ENCODE results near the gene RFK. TPM values are rescaled to one million over a fixed set of nuclear protein-coding genes. Genes with fewer than 3 reads are reported as not detected.

Gene RFK
- total RNA-seq, 1 experiment from 2014 or later, result 33.2 TPM

DNA sequence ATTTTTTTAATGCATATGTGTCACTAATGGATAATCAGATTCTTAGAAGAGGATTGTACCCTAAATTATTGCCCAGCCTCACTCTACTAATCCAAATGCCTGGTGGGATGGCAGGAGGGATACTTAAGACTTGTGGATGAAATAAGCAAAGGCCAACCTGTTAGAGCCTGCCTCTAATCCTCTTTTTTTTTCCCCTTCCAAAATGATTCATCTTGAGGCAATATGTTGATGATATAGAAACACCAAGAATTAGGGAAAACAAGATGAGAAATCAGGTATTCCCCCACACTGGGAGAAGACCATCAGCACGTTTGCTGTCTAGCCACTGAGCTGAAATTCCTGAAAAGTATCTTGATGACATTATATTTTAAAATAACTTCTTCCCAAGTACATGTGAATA, 52.0 kb downstream of the RFK start:
- Histone ChIP-seq H3K4me1 (ENCODE audit: control insufficient read depth, insufficient read depth, low read length) (no peaks in the 10 kb centered on the region), H3K27ac (ENCODE audit: low read length) (no peak overlapping the region), H3K4me3 (ENCODE audit: low read depth in 2 of 2, low read length in 2 of 2) (no peak overlapping the region), H3K27me3 (ENCODE audit: control insufficient read depth, insufficient read depth, low read length) (no peaks in the 10 kb centered on the region), H3K9me3 (ENCODE audit: control insufficient read depth, insufficient read depth, low read depth, low read length) (no peaks in the 10 kb centered on the region), H3K36me3 (ENCODE audit: control insufficient read depth, insufficient read depth, low read length) (no peaks in the 10 kb centered on the region)
- ChIA-PET POLR2A (interaction anchor here (0.6 kb wide), 1 partner anchor 382 kb away, joined by 4 read pairs; no protein-coding TSS in a partner anchor), CTCF (no interaction called here)
- BruUV-seq (replicated peaks), result no TSS peak
- DNase-seq (ENCODE audit: low read depth, low spot score) (no peak), ATAC-seq (no peak)
- in situ Hi-C loops (cut with HindIII; ENCODE audit: low pct_unique_long_range_greater_than_20kb, low sequenced_read_pairs), result no loop called here
- TF ChIP-seq SIN3A (IDR thresholded peaks at IDR 0.05; ENCODE audit: borderline replicate concordance, insufficient read depth, low read depth, low read length), result no peak
- no peak for TF ChIP-seq TCF7L2 (IDR thresholded peaks at IDR 0.05; ENCODE audit: low read depth, low read length)
- intact Hi-C loops (cut with micrococcal nuclease; ENCODE audit: unreplicated experiment), result no loop called here

DNA sequence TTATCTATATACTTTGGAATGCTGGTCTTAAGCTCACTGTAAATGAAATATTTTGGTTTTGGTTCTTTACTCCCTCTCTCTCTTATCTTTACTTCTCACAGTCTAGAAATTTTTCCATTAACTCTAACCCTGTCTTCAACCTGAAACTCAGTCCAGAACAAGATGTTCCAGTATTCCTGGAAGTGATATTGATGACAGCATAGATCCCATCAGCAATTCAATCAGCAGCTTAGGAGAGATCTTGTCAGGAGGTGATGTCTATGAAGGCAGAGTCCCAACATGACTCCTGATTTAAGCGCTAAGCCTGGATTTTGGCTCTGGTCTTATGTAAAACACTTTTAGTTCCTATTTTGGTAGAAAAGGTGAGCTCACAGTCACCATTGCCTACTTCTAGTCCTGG, 52.6 kb downstream of the RFK start:
- Histone ChIP-seq H3K4me3 (ENCODE audit: low read depth in 2 of 2, low read length in 2 of 2) (no peak overlapping the region), H3K27ac (ENCODE audit: low read length) (no peak overlapping the region), H3K4me1 (ENCODE audit: control insufficient read depth, insufficient read depth, low read length) (no peaks in the 10 kb centered on the region), H3K27me3 (ENCODE audit: control insufficient read depth, insufficient read depth, low read length) (no peaks in the 10 kb centered on the region), H3K36me3 (ENCODE audit: control insufficient read depth, insufficient read depth, low read length) (no peaks in the 10 kb centered on the region), H3K9me3 (ENCODE audit: control insufficient read depth, insufficient read depth, low read depth, low read length) (no peaks in the 10 kb centered on the region)
- ChIA-PET POLR2A (no interaction called here), CTCF (no interaction called here)
- in situ Hi-C loops (cut with HindIII; ENCODE audit: low pct_unique_long_range_greater_than_20kb, low sequenced_read_pairs), result no loop called here
- BruUV-seq (replicated peaks), result no TSS peak
- ATAC-seq (no peak), DNase-seq (ENCODE audit: low read depth, low spot score) (no peak)
- intact Hi-C loops (cut with micrococcal nuclease; ENCODE audit: unreplicated experiment), result no loop called here
- TF ChIP-seq, protein P1, sequence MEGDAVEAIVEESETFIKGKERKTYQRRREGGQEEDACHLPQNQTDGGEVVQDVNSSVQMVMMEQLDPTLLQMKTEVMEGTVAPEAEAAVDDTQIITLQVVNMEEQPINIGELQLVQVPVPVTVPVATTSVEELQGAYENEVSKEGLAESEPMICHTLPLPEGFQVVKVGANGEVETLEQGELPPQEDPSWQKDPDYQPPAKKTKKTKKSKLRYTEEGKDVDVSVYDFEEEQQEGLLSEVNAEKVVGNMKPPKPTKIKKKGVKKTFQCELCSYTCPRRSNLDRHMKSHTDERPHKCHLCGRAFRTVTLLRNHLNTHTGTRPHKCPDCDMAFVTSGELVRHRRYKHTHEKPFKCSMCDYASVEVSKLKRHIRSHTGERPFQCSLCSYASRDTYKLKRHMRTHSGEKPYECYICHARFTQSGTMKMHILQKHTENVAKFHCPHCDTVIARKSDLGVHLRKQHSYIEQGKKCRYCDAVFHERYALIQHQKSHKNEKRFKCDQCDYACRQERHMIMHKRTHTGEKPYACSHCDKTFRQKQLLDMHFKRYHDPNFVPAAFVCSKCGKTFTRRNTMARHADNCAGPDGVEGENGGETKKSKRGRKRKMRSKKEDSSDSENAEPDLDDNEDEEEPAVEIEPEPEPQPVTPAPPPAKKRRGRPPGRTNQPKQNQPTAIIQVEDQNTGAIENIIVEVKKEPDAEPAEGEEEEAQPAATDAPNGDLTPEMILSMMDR (IDR thresholded peaks at IDR 0.05), result no peak
- TF ChIP-seq SIN3A (IDR thresholded peaks at IDR 0.05; ENCODE audit: borderline replicate concordance, insufficient read depth, low read depth, low read length), result no peak
- TF ChIP-seq, protein P2, sequence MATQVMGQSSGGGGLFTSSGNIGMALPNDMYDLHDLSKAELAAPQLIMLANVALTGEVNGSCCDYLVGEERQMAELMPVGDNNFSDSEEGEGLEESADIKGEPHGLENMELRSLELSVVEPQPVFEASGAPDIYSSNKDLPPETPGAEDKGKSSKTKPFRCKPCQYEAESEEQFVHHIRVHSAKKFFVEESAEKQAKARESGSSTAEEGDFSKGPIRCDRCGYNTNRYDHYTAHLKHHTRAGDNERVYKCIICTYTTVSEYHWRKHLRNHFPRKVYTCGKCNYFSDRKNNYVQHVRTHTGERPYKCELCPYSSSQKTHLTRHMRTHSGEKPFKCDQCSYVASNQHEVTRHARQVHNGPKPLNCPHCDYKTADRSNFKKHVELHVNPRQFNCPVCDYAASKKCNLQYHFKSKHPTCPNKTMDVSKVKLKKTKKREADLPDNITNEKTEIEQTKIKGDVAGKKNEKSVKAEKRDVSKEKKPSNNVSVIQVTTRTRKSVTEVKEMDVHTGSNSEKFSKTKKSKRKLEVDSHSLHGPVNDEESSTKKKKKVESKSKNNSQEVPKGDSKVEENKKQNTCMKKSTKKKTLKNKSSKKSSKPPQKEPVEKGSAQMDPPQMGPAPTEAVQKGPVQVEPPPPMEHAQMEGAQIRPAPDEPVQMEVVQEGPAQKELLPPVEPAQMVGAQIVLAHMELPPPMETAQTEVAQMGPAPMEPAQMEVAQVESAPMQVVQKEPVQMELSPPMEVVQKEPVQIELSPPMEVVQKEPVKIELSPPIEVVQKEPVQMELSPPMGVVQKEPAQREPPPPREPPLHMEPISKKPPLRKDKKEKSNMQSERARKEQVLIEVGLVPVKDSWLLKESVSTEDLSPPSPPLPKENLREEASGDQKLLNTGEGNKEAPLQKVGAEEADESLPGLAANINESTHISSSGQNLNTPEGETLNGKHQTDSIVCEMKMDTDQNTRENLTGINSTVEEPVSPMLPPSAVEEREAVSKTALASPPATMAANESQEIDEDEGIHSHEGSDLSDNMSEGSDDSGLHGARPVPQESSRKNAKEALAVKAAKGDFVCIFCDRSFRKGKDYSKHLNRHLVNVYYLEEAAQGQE (IDR thresholded peaks at IDR 0.05; ENCODE audit: insufficient read depth in 1 of 2, low read depth in 2 of 2, low read length in 1 of 2), result no peak
- no peak for TF ChIP-seq TCF7L2 (IDR thresholded peaks at IDR 0.05; ENCODE audit: low read depth, low read length)
- TF ChIP-seq POLR2AphosphoS5 (IDR thresholded peaks at IDR 0.05; ENCODE audit: low read depth, low read length), result no peak

DNA sequence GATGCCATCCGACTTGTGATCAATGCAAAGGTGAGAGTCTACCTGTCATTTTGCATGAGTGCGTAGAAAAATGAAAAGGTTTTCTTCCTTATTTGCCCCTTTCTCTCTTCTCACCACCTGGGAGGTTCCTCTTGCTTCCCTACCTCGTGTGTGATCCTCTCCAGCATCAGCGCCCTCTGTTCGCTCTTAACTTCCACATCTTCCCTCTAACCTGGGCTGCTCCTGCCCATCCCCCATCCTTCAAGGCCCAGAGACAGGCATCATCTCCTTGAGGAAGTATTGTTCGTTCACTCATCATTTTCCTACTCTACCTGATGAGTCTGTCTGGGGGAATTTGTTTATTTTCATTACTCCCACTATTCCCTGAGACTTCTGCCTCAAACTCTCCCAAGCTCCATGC, 55.8 kb downstream of the RFK start:
- intact Hi-C loops (cut with micrococcal nuclease; ENCODE audit: unreplicated experiment) (no loop called here), in situ Hi-C loops (cut with HindIII; ENCODE audit: low pct_unique_long_range_greater_than_20kb, low sequenced_read_pairs) (no loop called here)
- H3K4me3 ChIP-seq (ENCODE audit: low read depth in 2 of 2, low read length in 2 of 2), result no peak overlapping the region
- ChIA-PET POLR2A (no interaction called here), CTCF (no interaction called here)
- no peak for ATAC-seq
- no peaks in the 10 kb centered on the region for H3K4me1 ChIP-seq (ENCODE audit: control insufficient read depth, insufficient read depth, low read length)
- no peak overlapping the region for H3K27ac ChIP-seq (ENCODE audit: low read length)
- no peaks in the 10 kb centered on the region for H3K36me3 ChIP-seq (ENCODE audit: control insufficient read depth, insufficient read depth, low read length)
- no TSS peak for BruUV-seq (replicated peaks)
- H3K27me3 ChIP-seq (ENCODE audit: control insufficient read depth, insufficient read depth, low read length), result no peaks in the 10 kb centered on the region
- DNase-seq (ENCODE audit: low read depth, low spot score), result no peak
- H3K9me3 ChIP-seq (ENCODE audit: control insufficient read depth, insufficient read depth, low read depth, low read length), result no peaks in the 10 kb centered on the region
- TF ChIP-seq SIN3A (IDR thresholded peaks at IDR 0.05; ENCODE audit: borderline replicate concordance, insufficient read depth, low read depth, low read length) (no peak), TCF7L2 (IDR thresholded peaks at IDR 0.05; ENCODE audit: low read depth, low read length) (no peak), POLR2AphosphoS5 (IDR thresholded peaks at IDR 0.05; ENCODE audit: low read depth, low read length) (no peak)
- TF ChIP-seq, protein P2 (IDR thresholded peaks at IDR 0.05; ENCODE audit: insufficient read depth in 1 of 2, low read depth in 2 of 2, low read length in 1 of 2), result no peak
- TF ChIP-seq, protein P1 (IDR thresholded peaks at IDR 0.05), result no peak
